H1 (cell line): ENCODE measurements around the gene GNAT1. TPM values are rescaled to one million over a fixed set of nuclear protein-coding genes. Genes with fewer than 3 reads are reported as not detected.

Experiments used
- CTCF ChIA-PET: fragments of 300-600 bp; sonication (Branson Sonifier 250); formaldehyde crosslinking; loops from one replicate; lab custom pipeline; 2021; ENCODE audit not compliant: partially characterized antibody; lab: Charles Lee
- POLR2A ChIA-PET: fragments of 300-600 bp; sonication (Branson Sonifier 250); formaldehyde crosslinking; loops from one replicate; lab custom pipeline; 2021; ENCODE audit warnings: inconsistent platforms; ENCODE audit not compliant: partially characterized antibody; lab: Charles Lee
- DNase-seq, 2 experiments: peaks; one replicate each; pipeline versions ENCODE4 v3.0.0 to v3.0.0-alpha.2; 2010 to 2022; ENCODE audit warnings: low spot score in 2 of 2, low read depth in 1 of 2, mixed read lengths in 1 of 2
- FAIRE-seq: peaks from 2 replicates; lab custom pipeline; 2011; peaks lifted over from hg19 to GRCh38; lab: Jason Lieb, UNC
- H2AFZ ChIP-seq: 2 replicates; pipeline ENCODE4 v1.8.1; 2012; ENCODE audit warnings: low read length, inconsistent platforms
- H2AK5ac ChIP-seq: 2 replicates; pipeline ENCODE4 v1.6.1; 2013; ENCODE audit warnings: low read depth, low read length
- H2BK120ac ChIP-seq: replicated peaks from 2 replicates; pipeline ENCODE3; 2013; ENCODE audit warnings: low read depth, low read length, inconsistent platforms
- H2BK12ac ChIP-seq: 2 replicates; pipeline ENCODE4 v1.6.1; 2013; ENCODE audit warnings: low read depth, low read length
- H2BK15ac ChIP-seq: 2 replicates; pipeline ENCODE4 v1.6.1; 2013; ENCODE audit warnings: low read length
- H2BK20ac ChIP-seq: 2 replicates; pipeline ENCODE4 v1.6.1; 2013; ENCODE audit warnings: low read length
- H2BK5ac ChIP-seq: 2 replicates; pipeline ENCODE4 v1.6.1; 2013; ENCODE audit warnings: low read depth, low read length
- H3K14ac ChIP-seq: 2 replicates; pipeline ENCODE4 v1.6.1; 2013; ENCODE audit warnings: inconsistent platforms; ENCODE audit not compliant: insufficient read length
- H3K18ac ChIP-seq: 2 replicates; pipeline ENCODE4 v1.6.1; 2013; ENCODE audit warnings: low read length; ENCODE audit errors: extremely low read depth
- H3K23ac ChIP-seq: 2 replicates; pipeline ENCODE4 v1.6.1; 2013; ENCODE audit warnings: inconsistent platforms; ENCODE audit not compliant: insufficient read length
- H3K23me2 ChIP-seq: 2 replicates; pipeline ENCODE4 v1.6.1; 2013; ENCODE audit warnings: low read depth, low read length
- H3K27ac ChIP-seq: 2 replicates; pipeline ENCODE4 v1.6.1; 2011; ENCODE audit warnings: low read depth, low read length, inconsistent platforms
- H3K27me3 ChIP-seq, 4 experiments: replicated peaks in 1 of 4; 1 replicate in 1 of 4; 2 replicates in 3 of 4; pipeline versions ENCODE4 v1.6.1 to v1.8.1; 2011 to 2013; ENCODE audit warnings: low read length in 3 of 4, mild to moderate bottlenecking in 3 of 4, inconsistent platforms in 2 of 4, mixed read lengths in 2 of 4, moderate library complexity in 1 of 4; ENCODE audit not compliant: control insufficient read depth in 3 of 4, insufficient read depth in 3 of 4; ENCODE audit errors: extremely low read depth in 1 of 4
- H3K36me3 ChIP-seq, 4 experiments: 2 replicates each; pipeline versions ENCODE4 v1.6.1 to v1.8.1; 2011 to 2013; ENCODE audit warnings: mild to moderate bottlenecking in 4 of 4, low read length in 3 of 4, moderate library complexity in 2 of 4, control low read depth in 1 of 4, inconsistent platforms in 1 of 4; ENCODE audit not compliant: insufficient read depth in 4 of 4, control insufficient read depth in 2 of 4
- H3K4ac ChIP-seq: replicated peaks from 2 replicates; pipeline ENCODE3; 2013; ENCODE audit warnings: low read length, low read depth, mixed read lengths, inconsistent platforms; ENCODE audit not compliant: insufficient read length
- H3K4me1 ChIP-seq, 4 experiments: replicated peaks in 1 of 4; 1 replicate in 1 of 4; 2 replicates in 3 of 4; pipeline versions ENCODE4 v1.6.1 to v1.8.1; 2011 to 2013; ENCODE audit warnings: low read length in 3 of 4, inconsistent platforms in 2 of 4, mixed read lengths in 1 of 4; ENCODE audit not compliant: insufficient read depth in 4 of 4, control insufficient read depth in 3 of 4
- H3K4me2 ChIP-seq, 2 experiments: 2 replicates each; pipeline versions ENCODE4 v1.6.1 to v1.8.1; 2011 to 2013; ENCODE audit warnings: low read depth in 2 of 2, low read length in 2 of 2, control low read depth in 1 of 2, inconsistent platforms in 1 of 2, mild to moderate bottlenecking in 1 of 2; ENCODE audit not compliant: insufficient read depth in 1 of 2
- H3K4me3 ChIP-seq, 4 experiments: fragments of 200-600, 300-600 bp in 1 of 4; sonication (generic), shearing (Covaris generic), sonication (Bioruptor Twin) in 1 of 4; 2 replicates each; pipeline versions ENCODE4 v1.5.1 to v1.8.1; 2011 to 2016; ENCODE audit warnings: low read length in 4 of 4, low read depth in 3 of 4, control low read depth in 2 of 4, inconsistent platforms in 2 of 4, mild to moderate bottlenecking in 2 of 4, mixed read lengths in 1 of 4, moderate library complexity in 1 of 4; ENCODE audit not compliant: insufficient read depth in 2 of 4; ENCODE audit errors: extremely low read depth in 1 of 4
- H3K56ac ChIP-seq: replicated peaks from 2 replicates; pipeline ENCODE3; 2013; ENCODE audit warnings: low read depth, mild to moderate bottlenecking, mixed read lengths, low read length, inconsistent platforms; ENCODE audit not compliant: insufficient read length
- H3K79me1 ChIP-seq: 2 replicates; pipeline ENCODE4 v1.6.1; 2013; ENCODE audit warnings: low read depth, low read length, control low read depth
- H3K79me2 ChIP-seq, 2 experiments: 2 replicates each; pipeline versions ENCODE4 v1.6.1 to v1.8.1; 2012 to 2013; ENCODE audit warnings: low read length in 2 of 2, mild to moderate bottlenecking in 2 of 2, inconsistent platforms in 1 of 2; ENCODE audit not compliant: insufficient read depth in 2 of 2, control insufficient read depth in 1 of 2
- H3K9ac ChIP-seq, 4 experiments: replicated peaks in 1 of 4; 1 replicate in 1 of 4; 2 replicates in 3 of 4; pipeline versions ENCODE4 v1.6.1 to v1.8.1; 2011 to 2013; ENCODE audit warnings: low read depth in 3 of 4, low read length in 3 of 4, control low read depth in 2 of 4, mild to moderate bottlenecking in 2 of 4, moderate library complexity in 2 of 4, inconsistent platforms in 1 of 4; ENCODE audit errors: extremely low read depth in 1 of 4
- H3K9me3 ChIP-seq, 2 experiments: 2 replicates each; pipeline versions ENCODE4 v1.6.1 to v1.8.1; 2012 to 2013; ENCODE audit warnings: mild to moderate bottlenecking in 2 of 2, moderate library complexity in 2 of 2, control low read depth in 1 of 2, inconsistent platforms in 1 of 2, low read depth in 1 of 2, low read length in 1 of 2, mixed read lengths in 1 of 2; ENCODE audit not compliant: insufficient read depth in 2 of 2
- H4K20me1 ChIP-seq, 2 experiments: replicated peaks in 1 of 2; 2 replicates each; pipeline versions ENCODE3 to v1.8.1; 2011 to 2013; ENCODE audit warnings: inconsistent platforms in 2 of 2, low read length in 2 of 2, mild to moderate bottlenecking in 1 of 2; ENCODE audit not compliant: insufficient read depth in 2 of 2, control insufficient read depth in 1 of 2
- H4K5ac ChIP-seq: 2 replicates; pipeline ENCODE4 v1.6.1; 2013; ENCODE audit warnings: low read length, low read depth, mixed read lengths, inconsistent platforms; ENCODE audit not compliant: insufficient read length
- H4K8ac ChIP-seq: 2 replicates; pipeline ENCODE4 v1.8.0; 2013; ENCODE audit warnings: mild to moderate bottlenecking, moderate library complexity, low read length, inconsistent platforms; ENCODE audit not compliant: insufficient read depth; ENCODE audit errors: extremely low read depth
- H4K91ac ChIP-seq: replicated peaks from 2 replicates; pipeline ENCODE3; 2013; ENCODE audit warnings: low read length, mixed read lengths, inconsistent platforms; ENCODE audit not compliant: insufficient read length
- CTCF ChIP-seq, 3 experiments: IDR thresholded peaks; 1 replicate in 2 of 3; 2 replicates in 1 of 3; pipeline versions ENCODE4 v1.5.1 to v1.6.1; 2011; ENCODE audit warnings: low read length in 3 of 3, mild to moderate bottlenecking in 3 of 3, inconsistent platforms in 2 of 3, low read depth in 1 of 3, moderate library complexity in 1 of 3; ENCODE audit not compliant: insufficient read depth in 1 of 3; ENCODE audit errors: control extremely low read depth in 1 of 3
- PHF8 ChIP-seq: fragments of 200-600 bp; sonication (generic); conservative IDR thresholded peaks from 2 replicates; pipeline ENCODE4 v1.7.1; 2012; ENCODE audit warnings: low read depth, mild to moderate bottlenecking, inconsistent platforms, low read length, moderate library complexity
- WGBS, 2 experiments: shearing (Covaris generic) in 1 of 2; methylation state at CpG; one replicate each; pipeline versions ENCODE4 v1.1.6 to v1.1.7; 2013 to 2015; ENCODE audit warnings: low lambda C conversion rate in 2 of 2, mixed read lengths in 2 of 2, inconsistent platforms in 1 of 2, low coverage in 1 of 2, missing lambda C conversion rate in 1 of 2; ENCODE audit not compliant: insufficient replicate concordance in 2 of 2, insufficient coverage in 1 of 2, insufficient read length in 1 of 2; ENCODE audit errors: extremely low coverage in 1 of 2, missing lambda C conversion rate in 1 of 2; 5-methylcytosine and 5-hydroxymethylcytosine counted together
- polyA plus RNA-seq, 7 experiments: library from polyadenylated mRNA; depleted of rRNA in 3 of 7; stranded (reverse) in 5 of 7; unstranded in 2 of 7; fragments of >200 nt in 5 of 7; fragments of 200-250 nt in 2 of 7; gene quantifications; 1 replicate in 5 of 7; 2 replicates in 1 of 7; 4 replicates in 1 of 7; pipeline versions ENCODE4 v1.2.1 to v1.2.3, GENCODE V29; 2011 to 2013; ENCODE audit warnings: missing spikeins in 2 of 7, mixed read lengths in 2 of 7
- total RNA-seq: library from RNA; stranded (reverse); fragmentation: NEBNext Ultra II Directional; extraction: Animal tissue kit (Norgen Biotek cat#: 25700); gene quantifications from 2 replicates; pipeline ENCODE4 v1.2.1, GENCODE V29; 2021

GNAT1 gene
- total and polyA plus RNA-seq, 2 of the 8 experiments (the other 6 are each of a cell fraction or from before 2014, with no cell fraction given) = 0.08 TPM; not detected in 1

GRCh38 chr3:50238549-50239026 lies 47.2 kb downstream of the GNAT1 start:
- Histone ChIP-seq H2AFZ (no peak overlapping the region), H3K4me1 (peaks cover 6 to 62% (median 57%) of the 10 kb centered on the region in 4 experiments), H2AK5ac (peak overlapping the region; percentile 65; the same call in 1 of the 2 replicates), H3K4me3 (peak overlapping the region; percentile 86 to 93 (median 90); a peak in 5 of 8 replicates), H3K4ac (no peak overlapping the region), H4K20me1 (peaks cover 15 to 39% of the 10 kb centered on the region in 2 experiments), H3K36me3 (no peaks in the 10 kb centered on the region), H3K27ac (no peak overlapping the region), H3K9ac (no peak overlapping the region), H3K56ac (no peak overlapping the region), H2BK120ac (no peak overlapping the region), H3K79me2 (peaks cover 32 to 72% of the 10 kb centered on the region in 2 experiments), H3K9me3 (no peaks in the 10 kb centered on the region), H4K5ac (no peak overlapping the region), H3K4me2 (peak overlapping the region; percentile 82 to 96), H2BK5ac (0 out of 2 replicates have a peak overlapping the region, but pooled peaks have one; percentile 4), H4K8ac (no peak overlapping the region), H3K18ac (peak overlapping the region; percentile 90; the same call in 1 of the 2 replicates), H3K23me2 (peaks cover 21% of the 10 kb centered on the region; the same call in 1 of the 2 replicates), H3K79me1 (peaks cover 17% of the 10 kb centered on the region), H3K23ac (no peak overlapping the region), H3K14ac (no peak overlapping the region), H2BK20ac (peak overlapping the region; percentile 87; the same call in 1 of the 2 replicates), H2BK15ac (peak overlapping the region; percentile 40), H4K91ac (no peak overlapping the region), H3K27me3 (no peaks in the 10 kb centered on the region), H2BK12ac (peak overlapping the region; percentile 72; the same call in 1 of the 2 replicates)
- CTCF ChIA-PET = interaction anchor here (0.6 to 53.5 kb wide), 5 partner anchors 17 to 118 kb away, joined by 3 to 2149 read pairs (median 121); partner anchors contain the start of genes GNAI2, GNAT1, LSMEM2 and SEMA3B
- POLR2A ChIA-PET = interaction anchor here (0.7 to 4.1 kb wide), 8 partner anchors 8 to 61 kb away, joined by 3 to 33 read pairs (median 4); partner anchors contain the start of genes HYAL3, IFRD2 and NAA80
- no peak for FAIRE-seq
- WGBS, 2 experiments = 83% methylated on average over 3 of the region's 7 CpGs; no CpG with 5 or more reads in 1 of the 2 experiments
- peak in 1 of 3 experiments; percentile 26; a peak in 1 of 4 replicates for TF ChIP-seq CTCF (IDR thresholded peaks at IDR 0.05; ENCODE audit: control extremely low read depth in 1 of 3, insufficient read depth in 1 of 3, low read depth in 1 of 3, low read length in 3 of 3)
- TF ChIP-seq PHF8 = no peak
- DNase-seq = no peak
